ENCODE measurements around the gene USF1.

USF1 gene

GRCh38 chr1:161090617-161091016, 44.8 kb upstream of the USF1 start:
- DNase-seq (ENCODE audit: low read depth), result no peak
- no peak overlapping the region for H3K4me3 ChIP-seq (ENCODE audit: low read depth, low read length)
- no peak for TF ChIP-seq CTCF (IDR thresholded peaks at IDR 0.05; ENCODE audit: control insufficient read depth, extremely low read depth, insufficient read depth)

- TF ChIP-seq CTCF (IDR thresholded peaks at IDR 0.05; ENCODE audit: control insufficient read depth, extremely low read depth, insufficient read depth), result no peak
- H3K4me3 ChIP-seq (ENCODE audit: low read depth, low read length), result peak overlapping the region; percentile 61
- no peak for DNase-seq (ENCODE audit: low read depth)
These were observed 44.2 kb upstream of the USF1 start for GRCh38 chr1:161089938-161090337.

GRCh38 chr1:161089251-161089924, 43.6 kb upstream of the USF1 start, which contains the start of gene NECTIN4:
NECTIN4 (minus strand) TSS chr1:161089558; CDS start chr1:161089296, 262 bp downstream.
- H3K4me3 ChIP-seq (ENCODE audit: low read depth, low read length), result peak within 1 kb of the TSS; percentile 61
- DNase-seq (ENCODE audit: low read depth), result peak; percentile 63
- TF ChIP-seq CTCF (IDR thresholded peaks at IDR 0.05; ENCODE audit: control insufficient read depth, extremely low read depth, insufficient read depth), result no peak

- TF ChIP-seq CTCF (IDR thresholded peaks at IDR 0.05; ENCODE audit: control insufficient read depth, extremely low read depth, insufficient read depth), result no peak
- H3K4me3 ChIP-seq (ENCODE audit: low read depth, low read length), result peak overlapping the region; percentile 61
- no peak for DNase-seq (ENCODE audit: low read depth)
These were observed 42.9 kb upstream of the USF1 start for GRCh38 chr1:161088587-161089110.

GRCh38 chr1:161086457-161086856, 40.7 kb upstream of the USF1 start:
- DNase-seq (ENCODE audit: low read depth), result no peak
- H3K4me3 ChIP-seq (ENCODE audit: low read depth, low read length), result no peak overlapping the region
- no peak for TF ChIP-seq CTCF (IDR thresholded peaks at IDR 0.05; ENCODE audit: control insufficient read depth, extremely low read depth, insufficient read depth)

- H3K4me3 ChIP-seq (ENCODE audit: low read depth, low read length), result no peak overlapping the region
- no peak for TF ChIP-seq CTCF (IDR thresholded peaks at IDR 0.05; ENCODE audit: control insufficient read depth, extremely low read depth, insufficient read depth)
- DNase-seq (ENCODE audit: low read depth), result no peak
These were observed 39.4 kb upstream of the USF1 start for GRCh38 chr1:161085165-161085564.

- no peak overlapping the region for H3K4me3 ChIP-seq (ENCODE audit: low read depth, low read length)
- TF ChIP-seq CTCF (IDR thresholded peaks at IDR 0.05; ENCODE audit: control insufficient read depth, extremely low read depth, insufficient read depth), result no peak
- no peak for DNase-seq (ENCODE audit: low read depth)
These were observed 38.8 kb upstream of the USF1 start for GRCh38 chr1:161084597-161084988.

Measured in LNCaP clone FGC (cell line).